Measurements from ENCODE around the gene C11orf42.

C11orf42 gene, protein sequence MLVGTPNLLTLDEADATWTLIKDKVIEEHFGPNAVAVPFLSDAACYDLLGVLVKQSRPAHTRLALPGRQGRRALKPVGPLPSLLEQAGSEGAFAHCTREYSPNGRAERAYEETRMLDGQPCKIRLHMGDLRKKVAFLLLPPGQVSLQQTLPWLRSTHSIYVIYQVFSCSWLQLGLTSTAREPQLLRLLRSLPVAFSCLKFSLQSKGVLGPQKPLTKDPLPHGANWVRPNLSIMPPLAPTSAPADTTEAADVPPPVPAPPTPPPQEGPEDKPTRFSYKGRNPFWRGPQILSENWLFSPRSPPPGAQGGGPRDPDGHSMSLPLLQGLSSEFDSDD

DNA sequence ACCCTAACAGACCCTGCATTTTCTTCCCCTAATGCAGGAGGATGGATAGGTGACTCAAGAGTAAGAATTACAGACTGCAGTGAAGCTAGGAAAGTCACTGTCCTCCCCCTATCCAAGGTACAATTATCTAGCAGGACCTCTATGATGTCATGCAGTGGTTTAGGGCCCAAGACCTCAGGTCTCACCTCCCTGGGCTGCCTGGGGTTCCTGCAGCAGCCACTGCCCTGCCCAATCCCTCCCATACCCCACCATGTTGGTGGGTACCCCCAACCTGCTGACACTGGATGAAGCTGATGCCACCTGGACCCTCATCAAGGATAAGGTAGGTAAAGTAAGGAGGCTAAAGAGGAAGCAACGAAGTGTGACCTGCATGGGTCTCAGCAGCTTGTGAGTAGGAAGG lies at the start of gene C11orf42:
TSS of gene C11orf42 (plus strand) at position 192 of the 400 bp plus-strand sequence. CDS start at position 251, 59 bp downstream.
- Mint-ChIP-seq H3K27ac (no peak within 1 kb of the TSS), H3K9me3 (no peaks in the 10 kb centered on the region), H3K4me3 (no peak within 1 kb of the TSS), H3K36me3 (ENCODE audit: low read depth) (peaks cover 22% of the 10 kb centered on the region), H3K27me3 (ENCODE audit: low read depth) (no peaks in the 10 kb centered on the region), H3K4me1 (ENCODE audit: low read depth) (peaks cover 29% of the 10 kb centered on the region)

DNA sequence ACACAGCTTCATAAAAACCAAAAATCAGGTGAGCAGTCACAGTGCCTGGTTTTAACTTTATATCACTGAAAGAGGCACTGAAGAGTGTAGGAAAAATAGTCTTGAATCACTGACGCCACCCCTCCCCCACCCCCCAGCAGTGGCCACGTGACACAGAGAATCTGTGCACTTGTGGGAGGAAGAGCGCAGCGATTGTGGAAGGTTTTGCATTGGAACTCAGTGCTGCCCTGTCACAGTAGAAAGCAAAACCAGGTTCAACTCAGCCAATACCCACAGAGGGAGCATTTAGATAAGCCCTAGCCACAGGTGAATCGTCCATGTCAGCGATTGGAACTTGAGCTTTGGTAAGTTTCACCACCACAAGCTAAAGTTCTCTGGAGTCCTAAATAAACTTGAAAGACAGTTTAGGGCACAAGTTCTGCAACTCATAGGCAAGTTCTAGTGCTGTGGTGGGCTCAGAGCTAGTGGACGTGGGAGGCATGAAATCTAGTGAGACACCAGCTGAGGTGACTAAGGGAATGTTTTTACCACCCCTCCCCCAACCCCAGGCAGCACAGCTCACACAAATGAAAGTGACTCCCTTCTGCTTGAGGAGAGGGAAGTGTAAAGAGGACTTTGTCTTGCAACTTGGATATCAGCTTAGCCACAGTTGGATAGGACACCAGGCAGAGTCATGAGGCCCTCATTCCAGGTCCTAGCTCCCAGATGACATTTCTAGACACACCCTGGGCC lies 48.6 kb upstream of the C11orf42 start:
- Mint-ChIP-seq H3K27me3 (ENCODE audit: low read depth) (no peaks in the 10 kb centered on the region), H3K36me3 (ENCODE audit: low read depth) (no peaks in the 10 kb centered on the region), H3K4me1 (ENCODE audit: low read depth) (no peaks in the 10 kb centered on the region), H3K27ac (no peak overlapping the region), H3K9me3 (no peaks in the 10 kb centered on the region), H3K4me3 (no peak overlapping the region)

DNA sequence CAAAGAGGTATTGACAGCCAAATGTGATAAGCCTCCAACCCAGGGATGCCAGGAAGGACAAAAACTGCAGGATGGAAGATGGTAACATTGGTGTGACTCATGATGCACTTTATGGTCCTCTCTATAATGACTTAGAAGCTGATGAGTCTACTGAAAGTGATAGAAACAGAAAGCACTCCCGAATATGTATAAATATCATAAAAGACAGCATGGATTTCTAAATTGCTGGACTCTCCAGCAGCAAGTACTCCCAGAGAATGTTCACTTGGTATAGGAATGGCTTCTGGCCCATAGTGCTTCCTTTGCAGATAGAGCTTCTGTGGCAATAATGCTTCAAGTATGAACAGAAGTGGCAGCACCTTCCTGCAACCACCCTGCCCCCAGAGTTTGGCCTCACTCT lies 35.1 kb upstream of the C11orf42 start, which contains the start of gene OR52B2:
TSS of gene OR52B2 (minus strand) at position 101 of the 400 bp plus-strand sequence. CDS start at position 101, 0 bp downstream.
- H3K4me3 Mint-ChIP-seq: no peak within 1 kb of the TSS

DNA sequence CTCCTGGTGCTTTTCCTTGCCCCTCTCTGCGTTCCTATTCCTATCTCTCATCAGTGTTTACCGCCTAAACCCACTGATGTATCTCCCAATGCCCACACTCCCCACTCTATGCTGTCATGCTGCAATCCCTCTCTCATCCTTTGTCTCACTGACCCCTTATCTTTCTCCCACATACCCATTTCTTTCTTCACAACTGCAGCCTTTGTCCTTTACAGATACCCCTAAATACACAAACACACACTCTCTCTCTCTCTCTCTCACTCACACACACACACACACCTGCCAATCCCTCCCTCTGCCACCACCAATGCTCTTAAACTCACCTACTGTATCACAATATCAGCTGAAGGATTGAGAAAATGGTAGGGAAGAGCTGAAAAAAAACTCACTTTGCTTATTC lies 29.9 kb upstream of the C11orf42 start:
- Mint-ChIP-seq H3K36me3 (ENCODE audit: low read depth) (no peaks in the 10 kb centered on the region), H3K27ac (no peak overlapping the region), H3K4me3 (no peak overlapping the region), H3K9me3 (no peaks in the 10 kb centered on the region), H3K4me1 (ENCODE audit: low read depth) (peaks cover 5% of the 10 kb centered on the region), H3K27me3 (ENCODE audit: low read depth) (peaks cover 18% of the 10 kb centered on the region)

More for the DNA sequence above, 35.1 kb upstream of the C11orf42 start, which contains the start of gene OR52B2:
- no peaks in the 10 kb centered on the region for H3K9me3 Mint-ChIP-seq
- no peak within 1 kb of the TSS for H3K27ac Mint-ChIP-seq
- H3K27me3 Mint-ChIP-seq (ENCODE audit: low read depth): peaks cover 13% of the 10 kb centered on the region
- H3K36me3 Mint-ChIP-seq (ENCODE audit: low read depth): no peaks in the 10 kb centered on the region
- H3K4me1 Mint-ChIP-seq (ENCODE audit: low read depth): no peaks in the 10 kb centered on the region

DNA sequence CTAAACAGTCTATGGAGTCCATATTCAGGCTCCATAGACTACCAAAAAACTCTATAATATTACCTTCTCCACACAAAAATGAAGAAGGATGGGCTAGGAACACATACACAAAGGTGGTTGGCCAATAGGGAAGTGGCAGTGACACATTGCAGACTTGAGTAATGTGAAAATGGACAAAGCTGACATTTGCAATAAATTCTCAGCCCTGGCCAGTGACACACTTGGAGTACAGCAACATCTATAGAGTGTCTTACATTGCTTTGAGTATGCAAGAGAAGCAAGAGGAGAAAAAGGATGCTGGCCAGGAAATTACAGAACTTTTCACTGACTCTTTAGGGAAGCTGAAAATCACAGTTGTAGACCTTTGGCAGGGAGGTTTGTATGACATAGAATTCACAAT lies 13.6 kb upstream of the C11orf42 start:
- H3K27ac Mint-ChIP-seq: no peak overlapping the region
- H3K4me1 Mint-ChIP-seq (ENCODE audit: low read depth): peaks cover 7% of the 10 kb centered on the region
- peaks cover 16% of the 10 kb centered on the region for H3K27me3 Mint-ChIP-seq (ENCODE audit: low read depth)
- peaks cover 2% of the 10 kb centered on the region for H3K36me3 Mint-ChIP-seq (ENCODE audit: low read depth)
- no peaks in the 10 kb centered on the region for H3K9me3 Mint-ChIP-seq
- H3K4me3 Mint-ChIP-seq: no peak overlapping the region

DNA sequence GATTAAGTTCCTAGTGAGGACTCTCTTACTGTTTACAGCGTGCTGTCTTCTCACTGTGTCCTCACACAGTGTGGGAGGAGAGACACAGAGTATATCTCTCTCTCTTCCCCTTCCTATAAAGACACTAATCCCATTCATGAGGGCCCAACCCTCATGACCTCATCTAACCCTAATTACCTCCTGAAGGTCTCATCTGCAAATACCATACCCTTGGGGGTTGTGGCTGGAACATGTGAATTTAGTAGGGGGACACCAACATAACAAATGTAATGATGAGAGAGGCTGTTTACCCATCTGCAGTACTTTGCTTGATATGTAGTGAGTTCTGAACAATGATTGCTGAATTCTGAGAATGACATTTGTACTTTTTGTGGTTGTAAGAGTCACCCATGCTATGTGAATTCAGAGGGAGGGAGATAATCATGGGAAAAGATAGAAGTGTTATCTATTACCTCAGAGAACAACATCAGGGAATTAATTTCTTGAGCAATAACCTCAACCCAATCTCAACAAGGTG lies 11.2 kb upstream of the C11orf42 start:
- Mint-ChIP-seq H3K9me3 (no peaks in the 10 kb centered on the region), H3K27me3 (ENCODE audit: low read depth) (peaks cover 16% of the 10 kb centered on the region), H3K36me3 (ENCODE audit: low read depth) (peaks cover 2% of the 10 kb centered on the region), H3K4me1 (ENCODE audit: low read depth) (peaks cover 7% of the 10 kb centered on the region), H3K27ac (no peak overlapping the region), H3K4me3 (no peak overlapping the region)

DNA sequence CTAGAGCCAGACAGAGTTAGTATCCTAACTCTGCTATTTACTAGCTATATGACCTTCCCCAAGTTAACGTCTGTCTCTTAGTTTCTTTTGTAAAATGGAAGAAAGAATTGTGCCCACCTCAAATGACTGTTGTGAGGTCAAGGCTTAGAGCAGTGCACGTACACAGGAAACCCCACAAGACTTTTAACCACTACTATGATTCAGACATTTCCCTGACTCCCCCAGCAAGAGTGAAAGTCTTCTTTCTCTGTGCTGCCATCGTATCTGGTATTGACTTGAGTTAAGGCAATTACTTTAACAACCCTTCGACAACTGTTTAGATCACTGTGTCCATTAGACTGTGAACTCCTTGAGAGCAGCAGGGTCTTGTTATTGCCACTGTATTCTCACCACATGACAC lies 9.0 kb upstream of the C11orf42 start:
- H3K9me3 Mint-ChIP-seq: no peaks in the 10 kb centered on the region
- no peak overlapping the region for H3K27ac Mint-ChIP-seq
- peaks cover 2% of the 10 kb centered on the region for H3K36me3 Mint-ChIP-seq (ENCODE audit: low read depth)
- H3K27me3 Mint-ChIP-seq (ENCODE audit: low read depth): peaks cover 15% of the 10 kb centered on the region
- H3K4me1 Mint-ChIP-seq (ENCODE audit: low read depth): peaks cover 12% of the 10 kb centered on the region
- H3K4me3 Mint-ChIP-seq: no peak overlapping the region

DNA sequence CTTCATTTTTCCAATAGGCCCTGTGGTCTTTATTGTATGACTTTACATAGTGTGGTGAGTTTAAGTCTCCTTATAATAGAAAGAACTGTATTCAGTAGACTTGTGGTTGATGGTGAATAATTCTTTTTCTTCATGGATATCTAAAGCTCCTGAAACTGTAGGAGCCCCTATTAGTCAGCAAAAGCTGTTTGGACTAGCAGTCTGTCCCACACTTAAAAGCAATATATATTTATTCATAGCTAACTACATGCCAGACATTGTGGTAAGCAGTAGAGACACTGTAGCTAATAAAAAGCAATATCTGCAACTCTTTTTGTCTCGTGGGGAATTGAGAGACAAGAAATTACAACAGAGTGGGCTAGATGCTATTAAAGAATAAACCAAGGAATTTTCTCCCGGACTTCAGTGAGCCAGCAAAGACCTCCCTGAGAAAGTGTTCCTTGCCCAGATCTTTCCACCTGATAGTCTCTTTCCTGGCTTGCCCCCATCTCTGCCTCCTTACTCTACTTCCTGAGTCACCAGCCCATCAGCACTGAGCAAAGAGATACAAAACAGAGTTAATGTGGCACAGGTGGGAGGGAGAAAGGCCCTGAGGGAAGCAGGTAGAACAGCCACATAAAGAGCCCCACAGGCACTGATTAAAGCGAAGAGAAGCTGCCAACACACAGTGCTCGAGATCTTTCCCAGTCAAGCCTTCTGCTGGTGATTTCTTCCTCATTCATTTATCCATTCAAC lies 7.7 kb upstream of the C11orf42 start:
- peaks cover 9% of the 10 kb centered on the region for H3K27me3 Mint-ChIP-seq (ENCODE audit: low read depth)
- peaks cover 18% of the 10 kb centered on the region for H3K4me1 Mint-ChIP-seq (ENCODE audit: low read depth)
- H3K36me3 Mint-ChIP-seq (ENCODE audit: low read depth): peaks cover 2% of the 10 kb centered on the region
- no peak overlapping the region for H3K27ac Mint-ChIP-seq
- no peaks in the 10 kb centered on the region for H3K9me3 Mint-ChIP-seq
- no peak overlapping the region for H3K4me3 Mint-ChIP-seq

DNA sequence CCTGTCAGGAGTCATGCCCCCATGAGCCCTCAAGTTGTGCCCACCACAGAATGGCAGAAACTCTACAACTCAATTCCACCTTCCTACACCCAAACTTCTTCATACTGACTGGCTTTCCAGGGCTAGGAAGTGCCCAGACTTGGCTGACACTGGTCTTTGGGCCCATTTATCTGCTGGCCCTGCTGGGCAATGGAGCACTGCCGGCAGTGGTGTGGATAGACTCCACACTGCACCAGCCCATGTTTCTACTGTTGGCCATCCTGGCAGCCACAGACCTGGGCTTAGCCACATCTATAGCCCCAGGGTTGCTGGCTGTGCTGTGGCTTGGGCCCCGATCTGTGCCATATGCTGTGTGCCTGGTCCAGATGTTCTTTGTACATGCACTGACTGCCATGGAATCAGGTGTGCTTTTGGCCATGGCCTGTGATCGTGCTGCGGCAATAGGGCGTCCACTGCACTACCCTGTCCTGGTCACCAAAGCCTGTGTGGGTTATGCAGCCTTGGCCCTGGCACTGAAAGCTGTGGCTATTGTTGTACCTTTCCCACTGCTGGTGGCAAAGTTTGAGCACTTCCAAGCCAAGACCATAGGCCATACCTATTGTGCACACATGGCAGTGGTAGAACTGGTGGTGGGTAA lies 6.1 kb upstream of the C11orf42 start, which contains the start of gene OR52W1:
TSS of gene OR52W1 (plus strand) at position 51 of the 637 bp plus-strand sequence. CDS start at position 51, 0 bp downstream.
- H3K9me3 Mint-ChIP-seq: no peaks in the 10 kb centered on the region
- no peak within 1 kb of the TSS for H3K27ac Mint-ChIP-seq
- H3K4me1 Mint-ChIP-seq (ENCODE audit: low read depth): peaks cover 31% of the 10 kb centered on the region
- peaks cover 6% of the 10 kb centered on the region for H3K36me3 Mint-ChIP-seq (ENCODE audit: low read depth)
- H3K27me3 Mint-ChIP-seq (ENCODE audit: low read depth): peaks cover 3% of the 10 kb centered on the region
- no peak within 1 kb of the TSS for H3K4me3 Mint-ChIP-seq

DNA sequence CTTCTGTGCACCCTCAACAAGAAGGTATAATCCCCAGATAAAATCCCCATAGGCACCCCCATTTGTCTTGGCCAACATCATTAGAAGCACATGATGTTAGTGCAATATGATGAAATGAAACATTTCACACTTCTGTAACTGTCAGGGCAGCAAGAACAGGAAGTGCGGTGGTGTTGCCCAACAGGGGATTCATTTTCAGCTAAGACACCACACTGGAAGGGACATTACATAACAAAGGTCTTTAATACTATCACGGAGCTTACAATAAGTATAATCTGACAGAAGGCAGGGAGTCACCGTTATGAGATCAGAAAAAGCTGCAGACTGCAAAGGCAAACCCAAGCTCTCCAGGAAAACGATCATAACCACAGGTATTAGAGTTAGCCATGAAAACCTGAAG lies 4.4 kb upstream of the C11orf42 start:
- peaks cover 13% of the 10 kb centered on the region for H3K36me3 Mint-ChIP-seq (ENCODE audit: low read depth)
- H3K27ac Mint-ChIP-seq: no peak overlapping the region
- no peak overlapping the region for H3K4me3 Mint-ChIP-seq
- no peaks in the 10 kb centered on the region for H3K9me3 Mint-ChIP-seq
- H3K4me1 Mint-ChIP-seq (ENCODE audit: low read depth): peaks cover 34% of the 10 kb centered on the region
- no peaks in the 10 kb centered on the region for H3K27me3 Mint-ChIP-seq (ENCODE audit: low read depth)

DNA sequence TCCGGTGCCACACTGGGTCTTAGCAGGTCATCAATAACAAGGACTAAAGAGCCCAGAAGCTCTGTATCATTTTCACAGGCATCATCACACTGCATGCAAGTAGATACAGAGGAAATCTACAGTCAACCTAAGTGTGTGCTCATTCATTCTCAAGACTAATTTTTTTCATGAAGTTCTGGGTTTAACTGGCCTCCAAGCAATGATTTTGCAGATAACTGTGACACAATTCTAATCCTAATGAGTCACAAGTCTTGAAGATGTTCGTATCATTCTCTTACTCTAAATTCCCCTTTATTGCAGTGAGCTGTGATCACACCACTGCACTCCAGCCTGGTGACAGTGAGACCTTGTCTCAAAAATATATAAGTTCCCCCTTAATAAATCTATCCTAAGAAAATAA lies 3.9 kb upstream of the C11orf42 start:
- no peak overlapping the region for H3K27ac Mint-ChIP-seq
- peaks cover 29% of the 10 kb centered on the region for H3K4me1 Mint-ChIP-seq (ENCODE audit: low read depth)
- H3K36me3 Mint-ChIP-seq (ENCODE audit: low read depth): peaks cover 14% of the 10 kb centered on the region
- no peaks in the 10 kb centered on the region for H3K27me3 Mint-ChIP-seq (ENCODE audit: low read depth)
- H3K9me3 Mint-ChIP-seq: no peaks in the 10 kb centered on the region
- no peak overlapping the region for H3K4me3 Mint-ChIP-seq

DNA sequence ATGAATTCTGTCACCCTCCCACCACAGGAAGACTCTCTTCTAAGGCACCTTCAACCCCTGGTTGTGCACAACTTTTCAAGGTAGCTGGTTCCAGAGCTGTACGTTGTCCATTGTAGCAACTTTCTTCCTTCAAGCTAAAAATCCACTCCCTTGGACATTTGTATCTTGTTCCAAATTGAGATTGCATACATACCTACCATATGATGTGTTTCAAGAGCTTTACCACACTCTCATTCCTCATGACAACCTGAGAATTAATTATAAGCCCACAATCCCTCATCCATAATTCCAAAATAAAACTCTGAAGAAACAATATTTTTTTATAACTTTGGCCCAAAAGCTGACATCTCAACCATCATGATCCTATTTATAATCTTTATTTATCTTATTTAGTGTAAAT lies 3.3 kb upstream of the C11orf42 start:
- Mint-ChIP-seq H3K27ac (no peak overlapping the region), H3K36me3 (ENCODE audit: low read depth) (peaks cover 17% of the 10 kb centered on the region), H3K4me3 (no peak overlapping the region), H3K27me3 (ENCODE audit: low read depth) (no peaks in the 10 kb centered on the region), H3K4me1 (ENCODE audit: low read depth) (peaks cover 27% of the 10 kb centered on the region), H3K9me3 (no peaks in the 10 kb centered on the region)

DNA sequence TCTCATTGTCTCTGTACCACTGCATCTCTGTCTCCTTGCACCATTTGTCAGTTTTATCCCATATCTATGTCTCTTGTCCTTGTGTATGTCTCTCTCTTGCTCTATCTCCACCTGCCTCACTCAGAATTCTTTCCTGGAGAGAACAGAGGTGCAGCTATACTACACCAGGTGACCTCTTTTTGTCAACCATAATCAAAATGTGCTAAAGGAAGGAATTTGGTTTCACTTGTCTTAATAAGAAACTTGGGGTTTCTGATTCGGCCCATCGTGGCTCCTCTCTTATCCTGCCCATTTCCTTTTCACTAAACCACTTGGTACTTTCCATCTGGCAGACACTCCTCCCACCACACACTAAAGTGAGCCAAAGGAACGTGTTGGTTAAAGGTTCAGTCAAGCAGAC lies 2.0 kb upstream of the C11orf42 start:
- peaks cover 27% of the 10 kb centered on the region for H3K4me1 Mint-ChIP-seq (ENCODE audit: low read depth)
- no peaks in the 10 kb centered on the region for H3K27me3 Mint-ChIP-seq (ENCODE audit: low read depth)
- H3K27ac Mint-ChIP-seq: peak overlapping the region; percentile 5
- peaks cover 17% of the 10 kb centered on the region for H3K36me3 Mint-ChIP-seq (ENCODE audit: low read depth)
- peak overlapping the region; percentile 45 for H3K4me3 Mint-ChIP-seq
- no peaks in the 10 kb centered on the region for H3K9me3 Mint-ChIP-seq

DNA sequence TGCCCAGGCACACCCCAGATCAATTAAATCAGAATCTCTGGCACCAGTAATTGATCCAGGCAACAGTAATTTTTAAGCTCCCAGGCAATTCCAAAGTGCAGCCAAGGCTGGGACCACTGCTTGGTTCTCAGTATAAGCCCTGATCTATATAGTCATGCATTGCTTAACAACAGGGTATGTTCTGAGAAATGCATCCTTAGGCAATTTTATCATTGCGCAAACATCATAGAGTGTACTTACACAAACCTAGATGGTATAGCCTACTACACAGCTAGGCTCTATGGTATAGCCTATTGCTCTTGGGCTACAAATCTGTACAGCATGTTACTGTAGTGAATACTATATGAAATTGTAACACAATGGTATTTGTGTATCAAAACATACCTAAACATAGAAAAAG lies 651 bp upstream of the C11orf42 start:
- no peaks in the 10 kb centered on the region for H3K9me3 Mint-ChIP-seq

More for the DNA sequence above, 651 bp upstream of the C11orf42 start:
- Mint-ChIP-seq H3K27ac (no peak overlapping the region), H3K4me3 (no peak overlapping the region), H3K36me3 (ENCODE audit: low read depth) (peaks cover 22% of the 10 kb centered on the region), H3K4me1 (ENCODE audit: low read depth) (peaks cover 29% of the 10 kb centered on the region), H3K27me3 (ENCODE audit: low read depth) (no peaks in the 10 kb centered on the region)
